UCSD-AML1 (cell line): ENCODE data around the gene NTRK2.
A peak's percentile ranks its signal among the peaks of the same experiment; 100 is the strongest.

Experiments used
- DNase-seq: peaks from one replicate; lab custom pipeline; 2025; ENCODE audit not compliant: unreplicated experiment; lab: John Stamatoyannopoulos, UW

NTRK2 gene

GRCh38 chr9:84929068-84929467, 259.5 kb downstream of the NTRK2 start:
- DNase-seq: no peak

GRCh38 chr9:84932915-84933527, 263.5 kb downstream of the NTRK2 start:
- DNase-seq: no peak

GRCh38 chr9:84935528-84936117, 266.1 kb downstream of the NTRK2 start:
- DNase-seq: no peak

- DNase-seq: no peak
Measured at GRCh38 chr9:84937180-84937579, 267.7 kb downstream of the NTRK2 start.

- no peak for DNase-seq
Measured at GRCh38 chr9:84937581-84937980, 268.1 kb downstream of the NTRK2 start.

- no peak for DNase-seq
Measured at GRCh38 chr9:84939774-84940173, 270.2 kb downstream of the NTRK2 start.

- no peak for DNase-seq
Measured at GRCh38 chr9:84940294-84940693, 270.8 kb downstream of the NTRK2 start.

- no peak for DNase-seq
Measured at GRCh38 chr9:84941792-84942191, 272.3 kb downstream of the NTRK2 start.

- DNase-seq: no peak
Measured at GRCh38 chr9:84943482-84944050, 274.0 kb downstream of the NTRK2 start.

- DNase-seq: no peak
Measured at GRCh38 chr9:84945878-84946538, 276.5 kb downstream of the NTRK2 start.

GRCh38 chr9:84947412-84947972, 278.0 kb downstream of the NTRK2 start:
- no peak for DNase-seq

- DNase-seq: no peak
Measured at GRCh38 chr9:84949258-84949657, 279.7 kb downstream of the NTRK2 start.

- DNase-seq: no peak
Measured at GRCh38 chr9:84949971-84950370, 280.4 kb downstream of the NTRK2 start.

- no peak for DNase-seq
Measured at GRCh38 chr9:84950879-84951811, 281.6 kb downstream of the NTRK2 start.

- DNase-seq: no peak
Measured at GRCh38 chr9:84953252-84953773, 283.8 kb downstream of the NTRK2 start.

- peak; percentile 60 for DNase-seq
Measured at GRCh38 chr9:84953797-84954705, 284.5 kb downstream of the NTRK2 start.

GRCh38 chr9:84955155-84955554, 285.6 kb downstream of the NTRK2 start:
- no peak for DNase-seq

GRCh38 chr9:84955971-84956370, 286.4 kb downstream of the NTRK2 start:
- no peak for DNase-seq

GRCh38 chr9:84959339-84959738, 289.8 kb downstream of the NTRK2 start:
- DNase-seq: no peak
